Measurements from ENCODE around the gene SIPA1L2. TPM values are rescaled to one million over a fixed set of nuclear protein-coding genes. Genes with fewer than 3 reads are reported as not detected.

The SIPA1L2 gene
- total RNA-seq: 26.3 and 42.7 TPM in 2 replicates

GRCh38 chr1:232630047-232630893 is at the start of gene SIPA1L2:
TSS of gene SIPA1L2 (minus strand) at chr1:232630133. CDS start at chr1:232515339, 114,794 bp downstream.

Other genes starting within 250 kb of the SIPA1L2 start
- gene MAP10, start 175.3 kb upstream of the SIPA1L2 start, total RNA-seq: 2.9 and 3.6 TPM in 2 replicates

Data from articular chondrocyte of knee joint (primary cell).